Natural killer cell (primary cell): ENCODE data around the gene NDRG2. TPM values are rescaled to one million over a fixed set of nuclear protein-coding genes. Genes with fewer than 3 reads are reported as not detected.
A peak's percentile ranks its signal among the peaks of the same experiment; 100 is the strongest.

ENCODE experiments used
- ATAC-seq, 3 donors: fragments of 150-1000 bp in 2 of 3; fragments of 200-7000 bp in 1 of 3; cut with Tn5 transposase; 1 replicate in 1 of 3; 2 replicates in 2 of 3; pipeline ENCODE4 v1.10.0; 2021; ENCODE audit warnings: mild to moderate bottlenecking in 2 of 3, moderate library complexity in 2 of 3
- DNase-seq, 2 donors: peaks; one replicate each; pipeline versions ENCODE4 v3.0.0 to v3.0.0-alpha.2; 2013 to 2021; ENCODE audit warnings: mixed read lengths in 1 of 2
- H3K27ac ChIP-seq: one replicate; pipeline ENCODE4 v1.5.1; 2013; ENCODE audit warnings: mild to moderate bottlenecking, low read length
- H3K27me3 ChIP-seq: one replicate; pipeline ENCODE4 v1.6.1; 2013; ENCODE audit warnings: low read length; ENCODE audit not compliant: control insufficient read depth, insufficient read depth
- H3K36me3 ChIP-seq: one replicate; pipeline ENCODE4 v1.6.1; 2013; ENCODE audit warnings: low read length; ENCODE audit not compliant: control insufficient read depth, insufficient read depth
- H3K4me1 ChIP-seq: one replicate; pipeline ENCODE4 v1.6.1; 2013; ENCODE audit warnings: low read length; ENCODE audit not compliant: control insufficient read depth, insufficient read depth
- H3K4me3 ChIP-seq: one replicate; pipeline ENCODE4 v1.5.1; 2013; ENCODE audit warnings: low read length
- H3K9me3 ChIP-seq: one replicate; pipeline ENCODE4 v1.6.1; 2013; ENCODE audit warnings: low read length; ENCODE audit not compliant: control insufficient read depth, insufficient read depth
- H3K27ac Mint-ChIP-seq, 2 donors: one replicate each; pipeline ENCODE4 v1.8.0; 2022; ENCODE audit warnings: mild to moderate bottlenecking in 2 of 2, mixed read lengths in 2 of 2, moderate library complexity in 1 of 2
- H3K27me3 Mint-ChIP-seq, 2 donors: one replicate each; pipeline ENCODE4 v1.8.0; 2022; ENCODE audit warnings: low read depth in 2 of 2, mixed read lengths in 2 of 2
- H3K36me3 Mint-ChIP-seq: one replicate; pipeline ENCODE4 v1.8.0; 2022; ENCODE audit warnings: mixed read lengths
- H3K4me1 Mint-ChIP-seq, 2 donors: one replicate each; pipeline ENCODE4 v1.8.0; 2022; ENCODE audit warnings: mixed read lengths in 2 of 2
- H3K4me3 Mint-ChIP-seq: one replicate; pipeline ENCODE4 v1.8.0; 2022; ENCODE audit warnings: mild to moderate bottlenecking, moderate library complexity, mixed read lengths
- H3K9me3 Mint-ChIP-seq, 2 donors: one replicate each; pipeline ENCODE4 v1.8.0; 2022; ENCODE audit warnings: mixed read lengths in 2 of 2
- CTCF ChIP-seq: fragments of 200-600 bp; IDR thresholded peaks from one replicate; pipeline ENCODE4 v1.8.0; 2022; ENCODE audit warnings: antibody characterized with exemption
- WGBS: methylation state at CpG from one replicate; pipeline ENCODE4 v1.1.7; 2013; ENCODE audit warnings: missing lambda C conversion rate; ENCODE audit not compliant: insufficient coverage; 5-methylcytosine and 5-hydroxymethylcytosine counted together
- intact Hi-C: fragments of 100-400 bp; cut with micrococcal nuclease; formaldehyde crosslinking; loops from one replicate; pipeline ENCODE4 v1.14.2; 2022
- total RNA-seq, 4 donors: library from RNA; stranded (reverse); fragments of 120-200 nt in 1 of 4; gene quantifications; one replicate each; pipeline versions ENCODE4 v1.2.3 to v1.2.4, GENCODE V29; 2013 to 2022

NDRG2 gene
- total RNA-seq, 3 donors from 2014 or later (not counting 1 experiment from before 2014, with no cell fraction given), result 11.2 to 14.6 (median 13.6) TPM

GRCh38 chr14:21072031-21072473 is 47.2 kb upstream of the NDRG2 start:
- intact Hi-C loops, result no loop called here
- peaks cover 54 to 58% of the 10 kb centered on the region in 2 donors for H3K27me3 Mint-ChIP-seq
- Histone ChIP-seq H3K27me3 (peaks cover 37% of the 10 kb centered on the region), H3K36me3 (no peaks in the 10 kb centered on the region), H3K27ac (no peak overlapping the region), H3K9me3 (no peaks in the 10 kb centered on the region), H3K4me3 (no peak overlapping the region), H3K4me1 (peaks cover 44% of the 10 kb centered on the region)
- no peak for DNase-seq
- peaks cover 31 to 41% of the 10 kb centered on the region in 2 donors for H3K4me1 Mint-ChIP-seq
- peak overlapping the region; percentile 89 for H3K4me3 Mint-ChIP-seq
- H3K36me3 Mint-ChIP-seq, result no peaks in the 10 kb centered on the region
- H3K9me3 Mint-ChIP-seq, result no peaks in the 10 kb centered on the region
- peak overlapping the region in 1 of 2 donors; percentile 88 for H3K27ac Mint-ChIP-seq
- no peak for ATAC-seq
- TF ChIP-seq CTCF, result no peak
- 39% methylated on average over 3 of the region's 4 CpGs for WGBS

GRCh38 chr14:21071225-21072030 is 46.6 kb upstream of the NDRG2 start:
- H3K27me3 ChIP-seq, result peaks cover 37% of the 10 kb centered on the region
- TF ChIP-seq CTCF, result no peak
- no peaks in the 10 kb centered on the region for H3K36me3 ChIP-seq
- Mint-ChIP-seq H3K27ac (peak overlapping the region; percentile 51 to 88), H3K4me1 (peaks cover 31 to 41% of the 10 kb centered on the region in 2 donors), H3K9me3 (no peaks in the 10 kb centered on the region), H3K36me3 (no peaks in the 10 kb centered on the region), H3K27me3 (peaks cover 60 to 64% of the 10 kb centered on the region in 2 donors), H3K4me3 (peak overlapping the region; percentile 89)
- H3K4me3 ChIP-seq, result peak overlapping the region; percentile 30
- intact Hi-C loops, result loop anchor here (2.0 kb wide), 1 partner anchor 15 kb away; no protein-coding TSS in a partner anchor
- 1% methylated on average over 37 of the region's 37 CpGs for WGBS
- no peaks in the 10 kb centered on the region for H3K9me3 ChIP-seq
- ATAC-seq, result peak; percentile 52 to 64 (median 61)
- H3K4me1 ChIP-seq, result peaks cover 44% of the 10 kb centered on the region
- no peak overlapping the region for H3K27ac ChIP-seq
- peak; percentile 37 to 61 for DNase-seq

- Mint-ChIP-seq H3K27ac (peak overlapping the region; percentile 51 to 88), H3K36me3 (no peaks in the 10 kb centered on the region), H3K4me1 (peaks cover 31 to 41% of the 10 kb centered on the region in 2 donors), H3K4me3 (peak overlapping the region; percentile 89), H3K27me3 (peaks cover 64 to 71% of the 10 kb centered on the region in 2 donors), H3K9me3 (no peaks in the 10 kb centered on the region)
- Histone ChIP-seq H3K9me3 (no peaks in the 10 kb centered on the region), H3K4me1 (peaks cover 44% of the 10 kb centered on the region), H3K36me3 (no peaks in the 10 kb centered on the region), H3K27ac (no peak overlapping the region), H3K27me3 (peaks cover 37% of the 10 kb centered on the region), H3K4me3 (peak overlapping the region; percentile 30)
- 1% methylated on average over 23 of the region's 23 CpGs for WGBS
- ATAC-seq (peak; percentile 27 to 33 (median 31)), DNase-seq (peak in 1 of 2 donors; percentile 57)
- no peak for TF ChIP-seq CTCF
- intact Hi-C loops, result loop anchor here (2.0 kb wide), 1 partner anchor 16 kb away; no protein-coding TSS in a partner anchor
These were observed 45.9 kb upstream of the NDRG2 start for GRCh38 chr14:21070610-21071224.
